Superior temporal gyrus (tissue), 1 donor: ENCODE data around the gene UNC5B.

Experiments used
- DNase-seq: peaks from one replicate; pipeline ENCODE4 v3.0.0-alpha.2; 2016; ENCODE audit errors: extremely low spot score

UNC5B gene

GRCh38 chr10:71319042-71319799 is 106.9 kb downstream of the UNC5B start, which contains the start of gene SLC29A3:
Gene SLC29A3, plus strand, starts transcription at chr10:71319259. Its CDS starts 51 bp downstream, at chr10:71319310.
- peak; percentile 79 for DNase-seq

- no peak for DNase-seq
These were observed 107.5 kb downstream of the UNC5B start for GRCh38 chr10:71319800-71320392.

GRCh38 chr10:71320592-71320991 is 108.2 kb downstream of the UNC5B start:
- no peak for DNase-seq

- DNase-seq: no peak
These were observed 109.0 kb downstream of the UNC5B start for GRCh38 chr10:71321386-71321785.

- DNase-seq: no peak
These were observed 111.0 kb downstream of the UNC5B start for GRCh38 chr10:71323407-71323806.

GRCh38 chr10:71324743-71325142 is 112.4 kb downstream of the UNC5B start:
- no peak for DNase-seq

GRCh38 chr10:71325267-71325666 is 112.9 kb downstream of the UNC5B start:
- DNase-seq: no peak

GRCh38 chr10:71326464-71326881 is 114.1 kb downstream of the UNC5B start:
- no peak for DNase-seq

- no peak for DNase-seq
These were observed 118.5 kb downstream of the UNC5B start for GRCh38 chr10:71330789-71331404.

- DNase-seq: no peak
These were observed 119.4 kb downstream of the UNC5B start for GRCh38 chr10:71331736-71332135.

- no peak for DNase-seq
These were observed 120.1 kb downstream of the UNC5B start for GRCh38 chr10:71332466-71332865.

- no peak for DNase-seq
These were observed 120.9 kb downstream of the UNC5B start for GRCh38 chr10:71333129-71333887.

GRCh38 chr10:71334221-71334791 is 121.9 kb downstream of the UNC5B start:
- no peak for DNase-seq

GRCh38 chr10:71335173-71335708 is 122.9 kb downstream of the UNC5B start:
- no peak for DNase-seq

- DNase-seq: no peak
These were observed 124.3 kb downstream of the UNC5B start for GRCh38 chr10:71336632-71337031.

- DNase-seq: no peak
These were observed 124.9 kb downstream of the UNC5B start for GRCh38 chr10:71337219-71337701.

GRCh38 chr10:71338728-71339495 is 126.5 kb downstream of the UNC5B start:
- DNase-seq: no peak

- no peak for DNase-seq
These were observed 127.6 kb downstream of the UNC5B start for GRCh38 chr10:71339796-71340589.

GRCh38 chr10:71342573-71343391 is 130.4 kb downstream of the UNC5B start:
- DNase-seq: no peak
